NCI-H2171 (cell line): Measurements from ENCODE around the gene CYSTM1.

Experiments used
- DNase-seq: peaks from one replicate; lab custom pipeline; 2025; lab: John Stamatoyannopoulos, UW

Gene CYSTM1

GRCh38 chr5:140174465-140175366 lies at the start of gene CYSTM1:
TSS of gene CYSTM1 (plus strand) at chr5:140175188. CDS start at chr5:140194466, 19,278 bp downstream.
- peak; percentile 90 for DNase-seq

GRCh38 chr5:140125637-140126036 lies 49.4 kb upstream of the CYSTM1 start, which contains the start of gene IGIP:
TSS of gene IGIP (plus strand) at chr5:140125937. CDS start at chr5:140128477, 2,540 bp downstream.
- DNase-seq, result no peak

GRCh38 chr5:140126315-140127012 lies 48.5 kb upstream of the CYSTM1 start:
- no peak for DNase-seq

- DNase-seq, result no peak
Measured at GRCh38 chr5:140128376-140128775, 46.6 kb upstream of the CYSTM1 start.

- no peak for DNase-seq
Measured at GRCh38 chr5:140130949-140131733, 43.8 kb upstream of the CYSTM1 start.

- no peak for DNase-seq
Measured at GRCh38 chr5:140131967-140132409, 43.0 kb upstream of the CYSTM1 start.

- no peak for DNase-seq
Measured at GRCh38 chr5:140133514-140134167, 41.3 kb upstream of the CYSTM1 start.

GRCh38 chr5:140134277-140134935 lies 40.6 kb upstream of the CYSTM1 start:
- DNase-seq, result no peak

- DNase-seq, result no peak
Measured at GRCh38 chr5:140135127-140135526, 39.9 kb upstream of the CYSTM1 start.

- DNase-seq, result no peak
Measured at GRCh38 chr5:140136624-140137023, 38.4 kb upstream of the CYSTM1 start.

GRCh38 chr5:140140435-140140834 lies 34.6 kb upstream of the CYSTM1 start:
- DNase-seq, result no peak

GRCh38 chr5:140141241-140141640 lies 33.7 kb upstream of the CYSTM1 start:
- DNase-seq, result no peak

GRCh38 chr5:140142246-140142645 lies 32.7 kb upstream of the CYSTM1 start:
- no peak for DNase-seq

- DNase-seq, result no peak
Measured at GRCh38 chr5:140142856-140143255, 32.1 kb upstream of the CYSTM1 start.

GRCh38 chr5:140143521-140144258 lies 31.3 kb upstream of the CYSTM1 start:
- no peak for DNase-seq

GRCh38 chr5:140145256-140145655 lies 29.7 kb upstream of the CYSTM1 start:
- DNase-seq, result no peak

- no peak for DNase-seq
Measured at GRCh38 chr5:140145818-140146522, 29.0 kb upstream of the CYSTM1 start.

- no peak for DNase-seq
Measured at GRCh38 chr5:140146523-140146842, 28.5 kb upstream of the CYSTM1 start.

- no peak for DNase-seq
Measured at GRCh38 chr5:140147460-140147859, 27.5 kb upstream of the CYSTM1 start.

- no peak for DNase-seq
Measured at GRCh38 chr5:140148508-140148907, 26.5 kb upstream of the CYSTM1 start.
